K562 (cell line): ENCODE results near the gene PLAC1.

ENCODE experiments used
- AFF1 ChIP-seq, 2 experiments: fragments of 450-650 bp; IDR thresholded peaks; 2 replicates each; pipeline ENCODE4 v1.6.1; 2018; ENCODE audit warnings: mild to moderate bottlenecking in 2 of 2, low read depth in 1 of 2; ENCODE audit not compliant: partially characterized antibody in 2 of 2
- ATF2 ChIP-seq: sonication (generic); formaldehyde crosslinking; IDR thresholded peaks from 2 replicates; pipeline ENCODE4 v1.8.1; 2022; ENCODE audit warnings: missing genetic modification reagents
- BRCA1 ChIP-seq, 2 experiments: fragments of 450-650 bp in 1 of 2; sonication (generic) in 1 of 2; formaldehyde crosslinking in 1 of 2; IDR thresholded peaks; 2 replicates each; pipeline versions ENCODE4 v1.5.0 to v1.6.1; 2017 to 2020; ENCODE audit warnings: mild to moderate bottlenecking in 1 of 2, missing genetic modification reagents in 1 of 2
- BRF2 ChIP-seq: IDR thresholded peaks from 3 replicates; pipeline ENCODE4 v1.6.1; 2011; ENCODE audit warnings: borderline replicate concordance, mild to moderate bottlenecking; ENCODE audit not compliant: insufficient read length, insufficient read depth
- CTCF ChIP-seq, 3 experiments: IDR thresholded peaks in 2 of 3; conservative IDR thresholded peaks in 1 of 3; 2 replicates each; pipeline ENCODE4 v1.5.1; 2011 to 2012; ENCODE audit warnings: low read length in 3 of 3, mild to moderate bottlenecking in 3 of 3, control low read depth in 2 of 3, improper control_type of control experiment in 1 of 3, inconsistent platforms in 1 of 3, low read depth in 1 of 3, mixed read lengths in 1 of 3, moderate library complexity in 1 of 3; ENCODE audit not compliant: insufficient read depth in 2 of 3
- FOS ChIP-seq: IDR thresholded peaks from 3 replicates; pipeline ENCODE4 v1.6.1; 2011; ENCODE audit not compliant: insufficient read length; ENCODE audit errors: extremely low read depth
- HMG20B ChIP-seq: fragments of 250-450 bp; sonication (Bioruptor Pico); IDR thresholded peaks from 2 replicates; pipeline ENCODE4 v1.5.0; 2021; ENCODE audit warnings: mild to moderate bottlenecking
- KAT2B ChIP-seq: IDR thresholded peaks from one replicate; pipeline ENCODE4 v1.6.1; 2012; ENCODE audit warnings: low read depth, mild to moderate bottlenecking, control low read depth, inconsistent platforms, low read length, moderate library complexity
- TRIM28 ChIP-seq: fragments of 450-650 bp; IDR thresholded peaks from 2 replicates; pipeline ENCODE4 v1.6.1; 2017
- ZNF274 ChIP-seq: IDR thresholded peaks from 2 replicates; pipeline ENCODE4 v1.6.1; 2011; ENCODE audit warnings: low read depth, mild to moderate bottlenecking, low read length, moderate library complexity, borderline replicate concordance

GRCh38 chrX:134659761-134660160, 1.5 kb upstream of the PLAC1 start:
- TF ChIP-seq TRIM28 (no peak), FOS (no peak), BRCA1 (IDR thresholded peaks at IDR 0.05) (no peak), BRCA1 (CRISPR knock-in tag; IDR thresholded peaks at IDR 0.05) (no peak), KAT2B (no peak), HMG20B (CRISPR knock-in tag) (no peak), AFF1 (IDR thresholded peaks at IDR 0.05; ENCODE audit: low read depth in 1 of 2, partially characterized antibody in 2 of 2) (no peak), ZNF274 (no peak), BRF2 (no peak), ATF2 (CRISPR knock-in tag) (no peak), CTCF (IDR thresholded peaks at IDR 0.05 in 2 of 3, conservative IDR thresholded peaks at IDR 0.05 in 1 of 3; ENCODE audit: insufficient read depth in 2 of 3, low read depth in 1 of 3, low read length in 3 of 3) (no peak)
